K562 (cell line): ENCODE measurements around the gene SCAMP5. TPM values are rescaled to one million over a fixed set of nuclear protein-coding genes. Genes with fewer than 3 reads are reported as not detected.

Source experiments
- BRCA1 ChIP-seq, 2 experiments: fragments of 450-650 bp in 1 of 2; sonication (generic) in 1 of 2; formaldehyde crosslinking in 1 of 2; IDR thresholded peaks; 2 replicates each; pipeline versions ENCODE4 v1.5.0 to v1.6.1; 2017 to 2020; ENCODE audit warnings: mild to moderate bottlenecking in 1 of 2, missing genetic modification reagents in 1 of 2
- CBFB ChIP-seq: sonication (generic); formaldehyde crosslinking; IDR thresholded peaks from 2 replicates; pipeline ENCODE4 v1.4.0; 2020; ENCODE audit warnings: mild to moderate bottlenecking, missing genetic modification reagents
- EWSR1 ChIP-seq: fragments of 450-650 bp; IDR thresholded peaks from 2 replicates; pipeline ENCODE4 v1.6.1; 2018; ENCODE audit warnings: borderline replicate concordance, mild to moderate bottlenecking, low read depth, moderate library complexity; ENCODE audit not compliant: partially characterized antibody
- HNRNPUL1 ChIP-seq: fragments of 200-400 bp; formaldehyde crosslinking; IDR thresholded peaks from 2 replicates; pipeline ENCODE4 v1.6.1; 2017; ENCODE audit warnings: low read length
- KDM4B ChIP-seq, 2 experiments: fragments of 450-650 bp in 1 of 2; sonication (generic) in 1 of 2; IDR thresholded peaks; 2 replicates each; pipeline ENCODE4 v1.6.1; 2016 to 2017; ENCODE audit warnings: borderline replicate concordance in 2 of 2, antibody characterized with exemption in 1 of 2, low read depth in 1 of 2, mild to moderate bottlenecking in 1 of 2
- MTA3 ChIP-seq: fragments of 450-650 bp; formaldehyde crosslinking; IDR thresholded peaks from 2 replicates; pipeline ENCODE4 v1.6.1; 2017; ENCODE audit warnings: mild to moderate bottlenecking, borderline replicate concordance
- NONO ChIP-seq, 2 experiments: fragments of 200-400 bp in 1 of 2; fragments of 450-650 bp in 1 of 2; formaldehyde crosslinking in 1 of 2; IDR thresholded peaks; 2 replicates each; pipeline ENCODE4 v1.6.1; 2017; ENCODE audit warnings: low read depth in 2 of 2, mild to moderate bottlenecking in 2 of 2, moderate library complexity in 2 of 2, low read length in 1 of 2
- PKNOX1 ChIP-seq: fragments of 450-650 bp; IDR thresholded peaks from 2 replicates; pipeline ENCODE4 v1.6.1; 2016
- POLR2A ChIP-seq: fragments of 450-650 bp; conservative IDR thresholded peaks from 2 replicates; pipeline ENCODE4 v1.6.1; 2016
- SIN3B ChIP-seq: fragments of 450-650 bp; IDR thresholded peaks from 2 replicates; pipeline ENCODE4 v1.6.1; 2017; ENCODE audit warnings: low read depth, mild to moderate bottlenecking, moderate library complexity
- SIRT6 ChIP-seq: IDR thresholded peaks from one replicate; pipeline ENCODE4 v1.6.1; 2012; ENCODE audit warnings: low read depth, mild to moderate bottlenecking, control low read depth, inconsistent platforms, low read length, moderate library complexity
- SMAD1 ChIP-seq: fragments of 150-350 bp; IDR thresholded peaks from 2 replicates; pipeline ENCODE4 v1.6.1; 2014; ENCODE audit warnings: low read length, low read depth; ENCODE audit not compliant: partially characterized antibody
- TAF15 ChIP-seq: fragments of 200-400 bp; formaldehyde crosslinking; IDR thresholded peaks from 2 replicates; pipeline ENCODE4 v1.6.1; 2017; ENCODE audit warnings: mild to moderate bottlenecking, low read depth, low read length, moderate library complexity
- TAF7 ChIP-seq: fragments of 450-650 bp; IDR thresholded peaks from 2 replicates; pipeline ENCODE4 v1.6.1; 2016; ENCODE audit warnings: missing genetic modification characterization, missing compliant biosample characterization
- UBTF ChIP-seq, 2 experiments: IDR thresholded peaks; 2 replicates each; pipeline ENCODE4 v1.6.1; 2012; ENCODE audit warnings: improper control_type of control experiment in 2 of 2, low read depth in 2 of 2, low read length in 2 of 2, borderline replicate concordance in 1 of 2
- ZBTB17 ChIP-seq: fragments of 450-650 bp; formaldehyde crosslinking; IDR thresholded peaks from 2 replicates; pipeline ENCODE4 v1.4.0; 2020; ENCODE audit warnings: mild to moderate bottlenecking
- ZC3H11A ChIP-seq: IDR thresholded peaks from 2 replicates; pipeline ENCODE4 v1.6.1; 2012; ENCODE audit warnings: low read depth, low read length, improper control_type of control experiment
- ZC3H8 ChIP-seq: fragments of 450-650 bp; IDR thresholded peaks from 2 replicates; pipeline ENCODE4 v1.6.1; 2017
- ZNF277 ChIP-seq: fragments of 250-450 bp; sonication (Bioruptor Pico); IDR thresholded peaks from 2 replicates; pipeline ENCODE4 v1.8.0; 2022; ENCODE audit warnings: inconsistent platforms, mild to moderate bottlenecking, moderate library complexity, borderline replicate concordance
- ZNF518B ChIP-seq: fragments of 250-450 bp; sonication (Bioruptor Pico); IDR thresholded peaks from 2 replicates; pipeline ENCODE4 v1.5.0; 2021; ENCODE audit warnings: mild to moderate bottlenecking, moderate library complexity
- polyA plus RNA-seq, 8 experiments: library from polyadenylated mRNA; depleted of rRNA in 4 of 8; stranded (reverse) in 5 of 8; unstranded in 3 of 8; fragments of >200 nt; fragmentation: Nextera tagmentation in 2 of 8; fragmentation: Illumina TruSeq in 1 of 8; extraction: Ambion mirVana in 2 of 8; extraction: Trizol in 1 of 8; gene quantifications; 2 replicates each; pipeline versions ENCODE4 v1.2.1 to v1.2.3, GENCODE V29; 2011 to 2014; ENCODE audit warnings: inconsistent platforms in 1 of 8, missing spikeins in 1 of 8
- total RNA-seq, 7 experiments: library from RNA; depleted of rRNA in 6 of 7; stranded (reverse); fragments of >200 nt in 6 of 7; fragmentation: Illumina TruSeq in 2 of 7; extraction: Trizol in 2 of 7; gene quantifications; 2 replicates each; pipeline versions ENCODE4 v1.2.1 to v1.2.3, GENCODE V29; 2011 to 2021; ENCODE audit warnings: low replicate concordance in 1 of 7

SCAMP5 gene
- total and polyA plus RNA-seq, 9 of the 15 experiments (the other 6 are each of a cell fraction or from before 2014, with no cell fraction given), result 0.09 to 0.29 (median 0.19) TPM; not detected in 5

- TF ChIP-seq PKNOX1 (peak; percentile 70), ZBTB17 (peak; percentile 90), KDM4B (IDR thresholded peaks at IDR 0.05; ENCODE audit: borderline replicate concordance in 2 of 2, low read depth in 1 of 2) (no peak), TAF15 (no peak), SIRT6 (no peak), TAF7 (no peak), ZC3H11A (no peak), SMAD1 (peak; percentile 98), BRCA1 (IDR thresholded peaks at IDR 0.05) (no peak), BRCA1 (CRISPR knock-in tag; IDR thresholded peaks at IDR 0.05) (no peak), ZC3H8 (0 out of 2 replicates have a peak, but pooled peaks have one; percentile 56), ZNF518B (no peak), MTA3 (peak; percentile 68; the same call in 1 of the 2 replicates), ZNF277 (CRISPR knock-in tag) (no peak), NONO (IDR thresholded peaks at IDR 0.05; ENCODE audit: low read depth in 2 of 2, low read length in 1 of 2) (peak in 1 of 2 experiments; percentile 92; a peak in 2 of 4 replicates), HNRNPUL1 (no peak), CBFB (CRISPR knock-in tag) (no peak), SIN3B (no peak), POLR2A (no peak), UBTF (IDR thresholded peaks at IDR 0.05; ENCODE audit: borderline replicate concordance in 1 of 2, low read depth in 2 of 2, low read length in 2 of 2) (peak; percentile 18 to 53; a peak in 1 of 4 replicates), EWSR1 (no peak)
These were observed 70.6 kb downstream of the SCAMP5 start (continued) for GRCh38 chr15:75065851-75066509.
